Mammary epithelial cell (primary cell): ENCODE results near the gene DDX25.

Experiments
- CTCF ChIP-seq, 2 donors: IDR thresholded peaks in 1 of 2; conservative IDR thresholded peaks in 1 of 2; 2 replicates each; pipeline ENCODE4 v1.5.1; 2011 to 2012; ENCODE audit warnings: inconsistent platforms in 2 of 2, low read length in 2 of 2, mild to moderate bottlenecking in 2 of 2, control low read depth in 1 of 2, low read depth in 1 of 2; ENCODE audit not compliant: insufficient read depth in 1 of 2; ENCODE audit errors: extremely low read depth in 1 of 2
- EZH2 ChIP-seq: IDR thresholded peaks from 2 replicates; pipeline ENCODE4 v1.6.1; 2012; ENCODE audit warnings: low read length, inconsistent platforms, borderline replicate concordance

GRCh38 chr11:125974284-125974683, 70.0 kb downstream of the DDX25 start:
- TF ChIP-seq EZH2 (no peak), CTCF (conservative IDR thresholded peaks at IDR 0.05 in 1 of 2, IDR thresholded peaks at IDR 0.05 in 1 of 2; ENCODE audit: extremely low read depth in 1 of 2, insufficient read depth in 1 of 2, low read depth in 1 of 2, low read length in 2 of 2) (no peak)
